Muscle layer of colon (tissue), 2 donors: ENCODE measurements around the gene PALLD.

Experiments used
- H3K27ac ChIP-seq: one replicate; pipeline ENCODE4 v1.7.0; 2013; ENCODE audit warnings: low read depth, mild to moderate bottlenecking, low read length, moderate library complexity
- H3K27me3 ChIP-seq, 2 donors: one replicate each; pipeline ENCODE4 v1.7.0; 2013; ENCODE audit warnings: low read length in 2 of 2, mild to moderate bottlenecking in 2 of 2; ENCODE audit not compliant: insufficient read depth in 2 of 2, control insufficient read depth in 1 of 2
- H3K36me3 ChIP-seq: one replicate; pipeline ENCODE4 v1.7.0; 2013; ENCODE audit warnings: mild to moderate bottlenecking, low read length; ENCODE audit not compliant: insufficient read depth
- H3K4me1 ChIP-seq: one replicate; pipeline ENCODE4 v1.7.0; 2013; ENCODE audit warnings: mild to moderate bottlenecking, low read length; ENCODE audit not compliant: insufficient read depth
- H3K4me3 ChIP-seq, 2 donors: one replicate each; pipeline ENCODE4 v1.7.0; 2013; ENCODE audit warnings: low read length in 2 of 2, low read depth in 1 of 2, mild to moderate bottlenecking in 1 of 2, moderate library complexity in 1 of 2
- H3K9ac ChIP-seq: one replicate; pipeline ENCODE4 v1.7.0; 2013; ENCODE audit warnings: low read length
- H3K9me3 ChIP-seq: one replicate; pipeline ENCODE4 v1.7.0; 2013; ENCODE audit warnings: mild to moderate bottlenecking, low read length
- donor health status: abdominal sarcoma.
- donor health status: Adenocarcinoma of cecum.

PALLD gene

DNA sequence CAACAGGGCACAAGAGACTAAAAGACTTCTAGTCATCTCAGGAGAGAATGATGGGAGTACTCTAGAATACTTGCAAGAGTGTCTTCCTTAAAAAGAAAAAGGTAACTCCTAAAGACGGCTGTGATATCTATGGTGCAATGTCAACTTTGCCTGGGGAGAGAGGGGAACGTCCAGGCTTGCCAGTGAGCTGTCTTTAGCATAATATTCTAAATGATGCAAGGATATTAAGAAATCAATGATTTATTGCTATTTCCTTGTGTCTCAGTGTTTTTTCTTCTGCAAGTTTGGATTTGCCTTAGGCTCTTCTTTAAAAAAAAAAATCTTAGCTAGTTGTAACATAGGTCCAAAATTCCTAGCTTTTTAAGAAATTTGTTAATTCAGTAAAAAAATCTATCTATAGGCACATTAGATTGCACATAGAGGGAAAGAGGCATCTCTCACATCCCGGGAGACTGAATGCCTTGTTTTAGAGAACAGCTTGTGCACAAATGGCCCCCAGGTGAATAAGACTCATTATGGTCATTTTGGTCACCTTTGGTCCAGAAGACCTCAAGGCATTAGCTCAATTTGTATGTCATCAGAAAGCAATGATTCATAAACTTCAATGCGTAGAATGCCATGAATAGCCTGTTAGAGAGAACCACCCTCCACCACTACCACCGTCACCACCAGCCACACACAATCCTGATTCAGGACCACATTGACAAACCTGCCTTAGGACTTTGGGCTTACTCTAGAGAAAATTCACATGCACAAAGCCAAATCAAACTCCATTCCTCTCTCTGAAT lies 104.1 kb downstream of the PALLD start:
- peaks cover 23% of the 10 kb centered on the region for H3K4me1 ChIP-seq
- no peak overlapping the region for H3K4me3 ChIP-seq
- H3K27me3 ChIP-seq, result no peaks in the 10 kb centered on the region
- H3K36me3 ChIP-seq, result no peaks in the 10 kb centered on the region
- H3K27ac ChIP-seq, result no peak overlapping the region
- no peak overlapping the region for H3K9ac ChIP-seq
- no peaks in the 10 kb centered on the region for H3K9me3 ChIP-seq

DNA sequence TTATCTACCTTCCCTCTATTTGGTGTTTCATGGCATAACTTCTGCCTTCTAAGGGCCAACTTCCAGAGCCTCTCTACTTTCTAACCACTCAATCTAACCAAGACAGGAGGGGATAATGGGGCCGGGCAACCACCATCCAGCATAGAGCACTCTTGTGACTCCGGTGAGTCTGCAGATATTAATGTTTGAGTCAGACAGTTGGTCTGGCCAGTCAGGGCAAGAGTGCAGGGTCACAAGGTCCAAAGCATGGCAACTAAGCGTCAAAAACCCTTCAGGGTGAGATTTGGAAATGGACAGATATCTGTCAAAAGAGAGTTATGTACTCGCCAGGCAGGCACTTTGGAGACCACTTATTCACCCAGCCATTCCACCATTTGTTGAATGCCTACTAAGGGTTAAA lies 105.0 kb downstream of the PALLD start:
- Histone ChIP-seq H3K4me3 (no peak overlapping the region), H3K9me3 (no peaks in the 10 kb centered on the region), H3K36me3 (no peaks in the 10 kb centered on the region), H3K9ac (no peak overlapping the region), H3K4me1 (peaks cover 23% of the 10 kb centered on the region), H3K27ac (no peak overlapping the region), H3K27me3 (no peaks in the 10 kb centered on the region)

GRCh38 chr4:168604496-168605373 lies 107.9 kb downstream of the PALLD start:
- H3K27ac ChIP-seq, result peak overlapping the region; percentile 76

DNA sequence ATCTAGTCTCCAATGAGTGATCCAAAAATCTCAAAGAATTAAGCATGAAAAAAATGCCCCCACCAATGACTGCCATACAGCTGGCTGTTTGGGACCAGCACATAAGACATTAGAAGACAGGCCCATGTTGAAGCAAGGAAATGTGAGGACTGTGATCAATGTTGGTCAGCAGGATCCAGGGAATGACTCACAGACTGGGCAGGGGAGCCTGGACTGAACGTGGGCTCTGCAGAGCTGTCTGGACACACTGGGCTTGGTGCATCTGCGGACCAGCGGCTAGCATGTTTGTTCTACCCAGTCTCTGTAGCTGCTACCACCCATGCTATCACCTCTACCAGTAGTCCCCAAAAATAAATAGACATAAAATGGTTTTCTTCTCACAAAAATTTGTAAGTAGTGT lies 108.6 kb downstream of the PALLD start:
- Histone ChIP-seq H3K27ac (peak overlapping the region; percentile 46), H3K9ac (no peak overlapping the region), H3K27me3 (no peaks in the 10 kb centered on the region), H3K36me3 (no peaks in the 10 kb centered on the region), H3K4me3 (no peak overlapping the region), H3K4me1 (peaks cover 23% of the 10 kb centered on the region), H3K9me3 (no peaks in the 10 kb centered on the region)

More at GRCh38 chr4:168604496-168605373, 107.9 kb downstream of the PALLD start:
- Histone ChIP-seq H3K36me3 (no peaks in the 10 kb centered on the region), H3K9me3 (no peaks in the 10 kb centered on the region), H3K9ac (no peak overlapping the region), H3K27me3 (no peaks in the 10 kb centered on the region), H3K4me3 (no peak overlapping the region), H3K4me1 (peaks cover 23% of the 10 kb centered on the region)

DNA sequence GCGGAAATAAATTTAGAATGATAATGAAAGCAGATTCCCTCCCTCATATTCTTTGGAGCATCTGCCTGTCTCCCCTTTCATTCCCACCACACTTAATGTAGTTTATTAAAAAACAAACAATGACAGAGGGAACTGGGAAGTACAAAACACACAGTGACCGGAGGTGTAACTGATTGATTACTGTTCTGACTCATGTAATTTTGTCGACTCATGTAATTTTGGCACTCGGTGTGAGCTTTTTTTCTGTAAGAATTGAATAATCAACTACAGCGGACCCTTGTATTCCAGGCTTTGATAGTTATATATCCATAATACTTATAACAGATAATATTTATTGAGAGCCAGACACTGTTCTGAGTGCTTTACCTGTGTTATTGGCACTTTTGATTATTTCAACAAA lies 110.4 kb downstream of the PALLD start:
- H3K4me1 ChIP-seq, result peaks cover 23% of the 10 kb centered on the region
- H3K9me3 ChIP-seq, result no peaks in the 10 kb centered on the region
- no peaks in the 10 kb centered on the region for H3K27me3 ChIP-seq
- no peaks in the 10 kb centered on the region for H3K36me3 ChIP-seq
- H3K9ac ChIP-seq, result no peak overlapping the region
- no peak overlapping the region for H3K27ac ChIP-seq
- H3K4me3 ChIP-seq, result no peak overlapping the region

- Histone ChIP-seq H3K36me3 (no peaks in the 10 kb centered on the region), H3K27me3 (no peaks in the 10 kb centered on the region), H3K9me3 (no peaks in the 10 kb centered on the region), H3K4me3 (no peak overlapping the region), H3K27ac (no peak overlapping the region), H3K4me1 (peaks cover 18% of the 10 kb centered on the region), H3K9ac (no peak overlapping the region)
Observed at GRCh38 chr4:168608771-168609170, 111.9 kb downstream of the PALLD start.

- Histone ChIP-seq H3K4me3 (no peak overlapping the region), H3K9me3 (no peaks in the 10 kb centered on the region), H3K4me1 (peaks cover 12% of the 10 kb centered on the region), H3K9ac (no peak overlapping the region), H3K27me3 (no peaks in the 10 kb centered on the region), H3K36me3 (no peaks in the 10 kb centered on the region), H3K27ac (no peak overlapping the region)
Observed at GRCh38 chr4:168609369-168609768, 112.5 kb downstream of the PALLD start.

- H3K36me3 ChIP-seq, result no peaks in the 10 kb centered on the region
- no peaks in the 10 kb centered on the region for H3K9me3 ChIP-seq
- no peak overlapping the region for H3K4me3 ChIP-seq
- H3K4me1 ChIP-seq, result no peaks in the 10 kb centered on the region
- H3K9ac ChIP-seq, result no peak overlapping the region
- H3K27me3 ChIP-seq, result no peaks in the 10 kb centered on the region
- no peak overlapping the region for H3K27ac ChIP-seq
Observed at GRCh38 chr4:168610911-168611530, 114.2 kb downstream of the PALLD start.

DNA sequence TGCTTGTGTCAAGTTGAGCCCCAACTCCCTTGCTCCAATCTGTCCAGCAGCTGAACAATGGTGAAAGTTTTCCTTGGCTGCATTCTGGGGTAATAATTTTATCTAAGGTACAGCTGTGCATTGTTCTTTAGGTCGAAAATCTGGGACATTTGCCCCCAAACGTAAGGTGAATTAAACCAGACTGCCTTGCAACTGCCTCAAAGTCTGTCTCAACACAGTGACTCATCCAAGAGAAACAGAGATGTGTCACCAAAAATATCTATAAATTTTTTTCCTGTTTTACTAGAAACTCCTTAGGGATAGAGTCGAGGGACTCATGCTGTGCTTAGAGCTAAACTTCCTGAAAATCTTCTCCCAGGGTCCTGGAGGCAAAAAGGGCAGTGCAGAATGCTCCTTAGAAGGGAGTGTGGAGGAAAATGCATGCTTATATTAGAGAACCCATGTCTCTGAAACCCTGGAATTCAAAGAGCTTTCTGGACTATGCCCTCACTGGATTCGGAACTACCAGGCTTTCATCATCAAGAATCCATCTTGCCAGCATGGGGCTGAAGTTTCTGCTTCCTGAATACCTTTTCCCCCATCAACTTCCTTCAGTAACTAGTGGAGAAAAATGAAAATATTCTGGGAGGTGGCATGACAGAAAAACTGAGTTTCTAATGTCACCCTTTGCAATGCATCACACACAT lies 115.7 kb downstream of the PALLD start:
- no peaks in the 10 kb centered on the region for H3K4me1 ChIP-seq
- H3K9me3 ChIP-seq, result no peaks in the 10 kb centered on the region
- H3K4me3 ChIP-seq, result no peak overlapping the region
- no peaks in the 10 kb centered on the region for H3K27me3 ChIP-seq
- no peak overlapping the region for H3K9ac ChIP-seq
- no peak overlapping the region for H3K27ac ChIP-seq
- no peaks in the 10 kb centered on the region for H3K36me3 ChIP-seq

DNA sequence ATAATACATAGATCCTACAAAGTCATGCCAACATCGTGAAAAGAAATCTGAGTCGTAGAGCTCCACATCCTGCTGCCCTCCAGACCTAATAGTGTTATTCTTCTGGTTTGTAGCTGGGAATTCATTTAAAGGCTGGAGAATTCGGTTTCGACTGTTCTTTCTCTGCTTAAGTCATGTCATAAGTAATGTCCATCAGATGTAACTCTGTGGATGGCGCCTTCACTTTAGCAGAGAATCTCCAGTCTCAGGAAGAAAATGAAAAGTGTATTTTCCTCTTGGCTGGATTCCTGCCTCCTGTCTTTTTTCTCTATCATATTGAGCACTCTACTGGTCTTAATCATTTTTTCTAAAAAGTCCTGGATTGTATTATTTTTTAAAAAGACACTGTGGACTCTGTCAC lies 117.0 kb downstream of the PALLD start:
- Histone ChIP-seq H3K27ac (no peak overlapping the region), H3K36me3 (no peaks in the 10 kb centered on the region), H3K27me3 (no peaks in the 10 kb centered on the region), H3K9me3 (no peaks in the 10 kb centered on the region), H3K4me3 (no peak overlapping the region), H3K4me1 (no peaks in the 10 kb centered on the region), H3K9ac (no peak overlapping the region)
